Activated CD4-positive, CD25-positive, alpha-beta regulatory T cell treated with anti-CD3 and anti-CD28 coated beads, Interleukin-2, amount 50 U/mL, for 24 hours (primary cell): Measurements from ENCODE around the gene PARD6B.
"Not testable (repeated sequence)": the region's sequence is repeated elsewhere in the genome, so short reads cannot be mapped to it uniquely, and the experiment has no call there.

Source experiments
- ATAC-seq, 2 donors: fragments of 150-1000 bp; cut with Tn5 transposase; one replicate each; pipeline ENCODE4 v1.10.0; 2021; ENCODE audit warnings: mild to moderate bottlenecking in 1 of 2, moderate library complexity in 1 of 2

The PARD6B gene

DNA sequence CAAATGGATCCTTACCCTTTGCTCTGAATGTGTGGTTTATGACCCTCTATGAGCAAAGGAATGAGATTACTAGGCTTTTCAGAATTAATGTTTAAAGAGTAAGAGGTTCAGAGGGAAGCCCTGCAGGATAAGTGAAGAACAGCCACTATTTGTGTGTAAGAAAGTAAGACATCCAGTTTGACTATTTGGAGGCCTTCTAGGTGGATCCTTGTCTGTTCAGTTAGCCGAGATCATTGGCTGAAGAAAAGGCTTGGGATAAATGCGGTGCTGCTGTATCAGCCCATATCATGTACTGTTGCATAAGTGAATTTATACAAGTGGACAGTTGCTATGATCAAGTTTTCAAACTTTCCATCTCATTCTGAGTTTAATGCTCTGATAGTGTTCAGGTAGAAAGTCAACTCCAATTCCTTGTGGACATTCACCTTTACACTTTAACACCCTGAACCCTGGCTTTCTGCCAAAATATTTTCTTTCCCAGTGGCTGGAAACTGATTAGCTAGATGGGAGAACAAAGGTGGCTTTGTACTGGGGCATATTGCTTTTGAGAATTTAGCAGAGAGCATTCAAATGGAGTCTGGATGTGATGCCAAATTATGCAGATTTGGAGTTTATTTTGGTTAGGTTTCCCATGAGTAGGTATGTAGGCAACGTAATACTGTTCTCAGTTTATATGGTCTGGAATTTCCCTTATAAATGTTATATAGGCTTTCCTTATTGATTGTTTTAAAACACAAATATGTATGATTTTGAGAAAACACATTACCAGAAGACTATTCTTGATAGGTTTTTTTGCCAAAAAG is 15.0 kb downstream of the PARD6B start:
- ATAC-seq: peak; percentile 72 to 83

DNA sequence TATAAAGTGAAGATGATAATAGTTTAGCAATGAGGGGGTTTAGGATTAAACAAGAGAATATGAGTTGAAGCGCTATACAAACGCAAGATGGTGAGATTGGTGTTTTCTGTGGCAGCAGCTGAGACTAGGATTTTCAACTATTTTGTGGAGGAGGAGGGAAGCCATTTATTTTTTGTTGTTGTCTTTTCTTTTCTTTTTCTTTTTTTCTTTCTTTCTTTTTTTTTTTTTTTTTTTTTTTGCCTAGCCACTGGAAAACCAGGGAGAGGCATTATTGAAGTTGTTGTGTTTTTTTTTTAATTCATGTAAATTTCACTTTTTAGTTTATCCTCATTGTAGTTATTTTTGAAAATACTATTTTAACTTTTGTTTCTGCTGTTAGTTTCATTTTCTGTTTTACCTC is 15.9 kb downstream of the PARD6B start:
- ATAC-seq: no peak

GRCh38 chr20:50750145-50750671 is 18.8 kb downstream of the PARD6B start:
- no peak for ATAC-seq

- ATAC-seq: no peak
Observed at GRCh38 chr20:50753152-50753551, 21.8 kb downstream of the PARD6B start.

GRCh38 chr20:50754420-50754819 is 23.0 kb downstream of the PARD6B start:
- no peak for ATAC-seq

DNA sequence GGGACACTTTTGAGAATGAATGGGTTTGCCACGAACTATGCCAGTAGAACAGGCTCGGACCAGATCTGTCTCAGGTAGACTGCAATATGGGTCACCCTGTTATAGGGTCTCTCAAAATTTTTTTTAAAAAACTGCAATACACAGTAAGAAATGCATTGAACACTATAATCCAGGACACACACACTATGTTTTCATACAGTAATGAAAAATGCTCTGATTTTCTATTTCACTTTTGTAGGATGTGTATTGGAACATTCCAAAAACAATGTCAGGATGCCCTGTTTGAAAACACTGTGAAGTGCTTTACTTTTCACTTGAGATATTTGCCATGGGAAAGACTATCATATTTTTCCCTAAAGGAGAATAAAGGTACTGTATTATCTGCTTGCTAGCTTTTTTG is 25.1 kb downstream of the PARD6B start:
- no peak for ATAC-seq

- no peak for ATAC-seq
Observed at GRCh38 chr20:50758469-50758868, 27.1 kb downstream of the PARD6B start.

- no peak for ATAC-seq
Observed at GRCh38 chr20:50758992-50759391, 27.6 kb downstream of the PARD6B start.

- ATAC-seq: no peak
Observed at GRCh38 chr20:50759678-50760077, 28.3 kb downstream of the PARD6B start.

GRCh38 chr20:50762045-50762422 is 30.7 kb downstream of the PARD6B start:
- no peak for ATAC-seq

- no peak for ATAC-seq
Observed at GRCh38 chr20:50762435-50763220, 31.2 kb downstream of the PARD6B start.

GRCh38 chr20:50763550-50764458 is 32.4 kb downstream of the PARD6B start:
- not testable (repeated sequence) for ATAC-seq

DNA sequence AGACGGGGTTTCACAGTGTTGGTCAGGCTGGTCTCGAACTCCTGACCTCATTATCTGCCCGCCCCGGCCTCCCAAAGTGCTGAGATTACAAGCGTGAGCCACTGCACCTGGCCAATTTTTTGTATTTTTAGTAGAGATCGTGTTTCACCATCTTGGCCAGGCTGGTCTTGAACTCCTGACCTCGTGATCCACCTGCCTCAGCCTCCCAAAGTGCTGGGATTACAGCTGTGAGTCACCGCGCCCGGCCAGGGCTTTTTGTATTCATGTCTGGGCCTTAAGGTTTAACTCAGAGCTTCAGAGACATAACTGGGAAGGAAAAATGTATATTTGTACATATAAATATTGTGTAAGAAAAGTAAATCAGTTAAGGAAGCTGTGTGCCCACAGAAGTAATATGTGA is 33.9 kb downstream of the PARD6B start:
- not testable (repeated sequence) for ATAC-seq

GRCh38 chr20:50765674-50766073 is 34.3 kb downstream of the PARD6B start:
- ATAC-seq: no peak

DNA sequence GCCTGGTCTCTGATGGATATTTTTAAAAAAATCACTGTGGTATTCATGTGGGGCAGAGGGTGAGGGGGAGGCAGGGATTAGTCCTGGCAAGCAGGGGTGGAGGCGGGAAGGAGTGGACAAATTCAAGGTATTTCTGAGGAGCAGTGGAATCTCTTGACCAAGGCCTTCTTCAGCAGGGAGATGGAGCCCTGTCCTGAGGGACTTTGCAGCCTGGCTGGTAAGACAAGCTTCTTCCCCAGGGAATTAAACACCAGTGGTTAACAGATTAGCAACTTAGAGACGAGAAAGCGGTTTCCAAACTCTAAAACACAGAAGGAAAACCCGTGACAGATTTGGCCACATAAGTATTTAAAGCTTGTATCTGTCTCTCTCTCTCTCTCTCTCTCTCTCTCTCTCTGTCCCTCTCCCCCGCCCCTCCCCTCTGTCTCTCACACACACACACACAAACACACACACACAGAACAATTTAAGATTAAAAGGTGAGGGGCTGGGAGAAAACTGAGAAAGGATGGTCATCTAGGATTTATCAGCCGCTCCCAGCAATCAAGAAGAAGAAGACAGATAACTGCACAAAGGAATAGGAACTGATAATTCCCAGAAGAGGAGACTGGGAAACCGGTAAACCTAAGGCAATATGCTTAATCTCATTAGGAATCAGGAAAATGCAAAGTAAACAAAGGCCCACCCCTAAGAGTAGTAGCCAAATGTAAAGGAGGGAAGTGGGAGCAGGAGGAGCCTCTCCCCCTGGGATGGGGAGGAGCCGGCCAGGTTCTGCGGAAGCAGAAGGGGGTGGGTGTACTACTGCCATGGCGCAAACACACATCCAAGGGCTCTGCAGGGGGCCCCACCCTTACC is 35.8 kb downstream of the PARD6B start:
- not testable (repeated sequence) for ATAC-seq

GRCh38 chr20:50768991-50769390 is 37.6 kb downstream of the PARD6B start:
- ATAC-seq: not testable (repeated sequence)

DNA sequence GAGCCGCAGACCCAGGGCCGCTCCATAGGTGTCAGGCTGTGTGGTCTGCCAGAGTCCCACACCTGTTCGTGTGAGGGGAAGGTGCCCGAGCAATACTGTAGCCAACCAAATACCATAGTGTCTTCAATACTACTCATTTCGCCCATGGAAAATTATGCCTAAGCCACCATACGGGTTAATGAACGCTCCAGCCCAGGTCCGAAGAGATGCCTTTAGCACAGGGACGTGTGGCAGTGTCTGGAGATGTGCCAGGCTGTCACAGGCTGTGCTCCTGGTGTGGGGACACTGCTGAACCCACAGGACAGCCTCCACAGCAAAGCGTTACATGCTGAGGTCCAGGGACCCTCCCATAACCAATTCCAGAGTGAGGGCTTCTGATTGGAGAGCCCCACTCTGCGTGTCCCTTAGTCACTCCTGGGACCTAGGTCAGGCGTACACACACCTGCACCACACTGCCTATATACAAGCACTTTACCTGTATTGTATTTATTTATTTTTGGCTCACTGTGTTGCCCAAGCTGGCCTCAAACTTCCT is 38.2 kb downstream of the PARD6B start:
- not testable (repeated sequence) for ATAC-seq

GRCh38 chr20:50771419-50772080 is 40.2 kb downstream of the PARD6B start:
- not testable (repeated sequence) for ATAC-seq

DNA sequence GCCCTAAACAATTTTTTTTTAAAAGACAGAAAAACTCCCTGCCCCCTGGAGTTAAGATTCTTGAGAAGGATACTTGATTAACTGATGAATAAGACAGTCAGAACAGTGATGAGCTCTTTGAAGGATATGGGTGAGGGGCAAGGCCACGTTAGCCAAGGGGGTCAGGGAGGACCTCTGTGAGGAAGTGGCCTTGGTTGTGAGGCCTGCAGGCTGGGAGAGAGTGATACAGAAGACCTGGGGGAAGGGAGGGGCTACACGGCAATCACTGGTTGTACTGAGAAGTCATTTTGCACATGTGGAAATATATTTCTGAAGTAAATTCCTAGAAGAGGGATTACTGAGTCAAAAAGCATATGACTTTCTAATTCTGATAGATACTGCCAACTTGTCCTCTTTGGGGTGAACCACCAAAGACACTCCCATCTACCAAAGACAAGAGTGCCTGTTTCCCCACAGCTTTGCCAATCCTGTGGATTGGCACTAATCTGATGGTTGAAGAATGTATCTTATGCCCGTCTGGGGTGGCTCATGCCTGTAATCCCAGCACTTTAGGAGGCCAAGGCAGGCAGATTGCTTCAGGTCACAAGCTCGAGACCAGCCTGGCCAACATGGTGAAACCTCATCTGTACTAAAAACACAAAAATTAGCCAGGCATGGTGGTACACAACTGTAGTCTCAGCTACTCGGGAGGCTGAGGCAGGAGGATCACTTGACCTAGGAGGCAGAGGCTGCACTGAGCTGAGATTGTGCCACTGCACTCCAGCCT is 41.2 kb downstream of the PARD6B start:
- no peak for ATAC-seq

DNA sequence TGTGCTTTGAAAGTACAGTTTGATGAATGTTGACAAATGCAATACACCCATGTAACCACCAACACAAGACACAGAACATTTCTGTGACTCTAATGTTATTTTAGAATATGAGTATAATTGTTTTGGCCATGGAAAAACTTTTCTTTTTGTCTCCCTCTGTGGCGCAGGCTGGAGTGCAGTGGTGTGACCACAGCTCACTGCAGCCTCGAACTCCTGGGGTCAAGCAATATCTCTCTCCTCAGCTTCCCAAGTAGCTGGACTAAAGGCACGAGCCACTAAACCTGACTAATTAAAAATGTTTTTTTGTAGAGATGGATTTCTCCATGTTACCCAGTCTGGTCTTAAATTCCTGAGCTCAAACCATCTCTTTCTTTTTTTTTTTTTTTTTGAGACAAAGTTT is 43.1 kb downstream of the PARD6B start:
- ATAC-seq: no peak
